Activated naive CD4-positive, alpha-beta T cell treated with anti-CD3 and anti-CD28 coated beads, Interleukin-2, amount 10 ng/mL, durations not matched to agents 7 days and 5 days (primary cell): ENCODE measurements around the gene SREK1IP1.
"Not testable (repeated sequence)": the region's sequence is repeated elsewhere in the genome, so short reads cannot be mapped to it uniquely, and the experiment has no call there.

Source experiments
- CTCF ChIA-PET: fragments of 350-600 bp; sonication (Branson Sonifier 250); formaldehyde crosslinking; loops from one replicate; lab custom pipeline; 2021; ENCODE audit warnings: antibody characterized with exemption; lab: Charles Lee
- DNase-seq: peaks from one replicate; pipeline ENCODE4 v3.0.0-alpha.2; 2020
- H3K27ac Mint-ChIP-seq: one replicate; pipeline ENCODE4 v1.8.0; 2021; ENCODE audit warnings: mild to moderate bottlenecking, moderate library complexity, mixed read lengths
- H3K27me3 Mint-ChIP-seq: one replicate; pipeline ENCODE4 v1.8.0; 2021; ENCODE audit warnings: mild to moderate bottlenecking, mixed read lengths
- H3K36me3 Mint-ChIP-seq: one replicate; pipeline ENCODE4 v1.8.0; 2021; ENCODE audit warnings: mixed read lengths
- H3K4me1 Mint-ChIP-seq: one replicate; pipeline ENCODE4 v1.8.0; 2021; ENCODE audit warnings: mixed read lengths
- H3K4me3 Mint-ChIP-seq: one replicate; pipeline ENCODE4 v1.8.0; 2021; ENCODE audit warnings: mild to moderate bottlenecking, moderate library complexity, mixed read lengths
- H3K9me3 Mint-ChIP-seq: one replicate; pipeline ENCODE4 v1.8.0; 2021; ENCODE audit warnings: mixed read lengths

The SREK1IP1 gene

DNA sequence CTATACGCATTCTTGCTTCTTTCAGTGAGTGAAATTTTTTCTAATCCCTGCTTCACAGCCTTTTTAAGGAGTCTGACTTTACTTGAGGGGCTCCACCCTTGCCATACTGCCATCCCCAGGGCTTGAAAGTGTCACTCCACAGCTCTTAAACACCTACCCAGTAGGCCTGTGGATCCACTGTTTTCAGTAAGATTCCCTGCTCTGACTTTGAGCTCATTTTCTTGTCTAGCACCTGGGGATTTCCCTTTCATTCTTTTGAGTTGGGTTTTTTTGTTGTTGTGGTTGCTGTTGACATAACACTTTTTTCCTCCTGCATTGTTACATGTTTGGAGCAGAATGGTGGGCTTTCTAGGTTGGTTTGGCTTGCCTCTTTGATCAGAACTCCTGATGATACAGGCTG, 23.6 kb downstream of the SREK1IP1 start:
- Mint-ChIP-seq H3K36me3 (peaks cover 7% of the 10 kb centered on the region), H3K4me3 (no peak overlapping the region), H3K4me1 (peaks cover 2% of the 10 kb centered on the region), H3K27me3 (no peaks in the 10 kb centered on the region), H3K27ac (no peak overlapping the region), H3K9me3 (no peaks in the 10 kb centered on the region)
- no peak for DNase-seq
- CTCF ChIA-PET, result no interaction called here

- H3K36me3 Mint-ChIP-seq, result peaks cover 9% of the 10 kb centered on the region
- no peak overlapping the region for H3K4me3 Mint-ChIP-seq
- no peaks in the 10 kb centered on the region for H3K9me3 Mint-ChIP-seq
- H3K27me3 Mint-ChIP-seq, result no peaks in the 10 kb centered on the region
- no peak for DNase-seq
- H3K4me1 Mint-ChIP-seq, result peaks cover 2% of the 10 kb centered on the region
- CTCF ChIA-PET, result no interaction called here
- no peak overlapping the region for H3K27ac Mint-ChIP-seq
Measured at GRCh38 chr5:64742821-64743220, 25.7 kb downstream of the SREK1IP1 start.

GRCh38 chr5:64742411-64742810, 26.1 kb downstream of the SREK1IP1 start:
- no peak for DNase-seq
- Mint-ChIP-seq H3K27ac (no peak overlapping the region), H3K27me3 (no peaks in the 10 kb centered on the region), H3K4me3 (no peak overlapping the region), H3K4me1 (peaks cover 2% of the 10 kb centered on the region), H3K9me3 (no peaks in the 10 kb centered on the region), H3K36me3 (peaks cover 11% of the 10 kb centered on the region)
- CTCF ChIA-PET, result no interaction called here

DNA sequence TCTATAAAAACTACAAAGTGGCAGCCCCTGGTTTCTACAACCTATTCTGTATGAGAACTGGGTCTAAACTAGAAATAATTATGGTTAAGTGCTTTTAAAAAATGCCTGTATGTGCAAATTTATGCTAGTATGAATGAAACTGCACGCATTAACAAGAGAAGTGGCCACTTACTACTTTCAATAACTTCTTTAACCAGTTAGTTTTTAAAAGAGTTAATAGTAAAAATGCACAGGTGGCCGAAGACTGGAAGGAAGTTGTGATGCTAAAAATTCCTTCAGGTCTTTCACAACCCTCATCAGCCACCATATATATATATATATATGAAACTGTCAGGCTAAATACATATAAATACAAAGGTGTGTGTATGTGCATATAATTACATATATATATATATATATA, 41.3 kb downstream of the SREK1IP1 start:
- CTCF ChIA-PET, result no interaction called here
- no peak overlapping the region for H3K27ac Mint-ChIP-seq
- peaks cover 13% of the 10 kb centered on the region for H3K36me3 Mint-ChIP-seq
- H3K27me3 Mint-ChIP-seq, result no peaks in the 10 kb centered on the region
- H3K4me3 Mint-ChIP-seq, result no peak overlapping the region
- H3K4me1 Mint-ChIP-seq, result no peaks in the 10 kb centered on the region
- no peak for DNase-seq
- H3K9me3 Mint-ChIP-seq, result no peaks in the 10 kb centered on the region

GRCh38 chr5:64722588-64722987, 45.9 kb downstream of the SREK1IP1 start:
- Mint-ChIP-seq H3K9me3 (no peaks in the 10 kb centered on the region), H3K4me3 (no peak overlapping the region), H3K27ac (no peak overlapping the region), H3K36me3 (peaks cover 12% of the 10 kb centered on the region), H3K27me3 (no peaks in the 10 kb centered on the region), H3K4me1 (peaks cover 5% of the 10 kb centered on the region)
- CTCF ChIA-PET, result no interaction called here
- DNase-seq, result no peak

DNA sequence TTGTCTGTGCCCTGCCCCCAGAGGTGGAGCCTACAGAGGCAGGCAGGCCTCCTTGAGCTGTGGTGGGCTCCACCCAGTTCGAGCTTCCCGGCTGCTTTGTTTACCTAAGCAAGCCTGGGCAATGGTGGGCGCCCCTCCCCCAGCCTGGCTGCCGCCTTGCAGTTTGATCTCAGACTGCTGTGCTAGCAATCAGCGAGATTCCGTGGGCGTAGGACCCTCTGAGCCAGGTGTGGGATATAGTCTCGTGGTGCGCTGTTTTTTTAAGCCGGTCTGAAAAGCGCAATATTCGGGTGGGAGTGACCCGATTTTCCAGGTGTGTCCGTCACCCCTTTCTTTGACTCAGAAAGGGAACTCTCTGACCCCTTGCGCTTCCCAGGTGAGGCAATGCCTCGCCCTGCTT, 54.0 kb downstream of the SREK1IP1 start:
- CTCF ChIA-PET, DNase-seq, H3K9me3 Mint-ChIP-seq, H3K36me3 Mint-ChIP-seq, H3K27ac Mint-ChIP-seq, H3K4me3 Mint-ChIP-seq, H3K27me3 Mint-ChIP-seq, H3K4me1 Mint-ChIP-seq: not testable (repeated sequence)

GRCh38 chr5:64707191-64707590, 61.3 kb downstream of the SREK1IP1 start:
- H3K4me1 Mint-ChIP-seq, result no peaks in the 10 kb centered on the region
- no peaks in the 10 kb centered on the region for H3K27me3 Mint-ChIP-seq
- no peak overlapping the region for H3K4me3 Mint-ChIP-seq
- no peak overlapping the region for H3K27ac Mint-ChIP-seq
- DNase-seq, result no peak
- CTCF ChIA-PET, result no interaction called here
- H3K9me3 Mint-ChIP-seq, result no peaks in the 10 kb centered on the region
- no peaks in the 10 kb centered on the region for H3K36me3 Mint-ChIP-seq

DNA sequence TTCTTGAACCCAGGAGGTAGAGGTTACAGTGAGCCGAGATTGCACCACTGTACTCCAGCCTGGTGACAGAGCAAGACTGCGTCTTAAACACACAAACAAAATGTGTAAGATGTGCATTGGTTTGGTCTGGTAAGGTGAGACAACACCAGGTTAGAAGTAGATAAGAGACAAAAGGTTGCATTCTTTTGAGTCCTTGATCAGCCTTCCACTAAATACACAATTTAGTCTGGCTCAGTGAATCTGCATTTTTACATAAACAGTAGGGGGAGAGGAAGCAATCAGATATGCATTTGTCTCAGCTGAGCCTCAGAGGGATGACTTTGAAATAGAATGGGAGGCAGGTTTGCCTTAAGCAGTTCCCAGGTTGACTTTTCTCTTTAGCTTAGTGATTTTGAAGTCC, 62.4 kb downstream of the SREK1IP1 start:
- not testable (repeated sequence) for H3K4me3 Mint-ChIP-seq, H3K27ac Mint-ChIP-seq, H3K36me3 Mint-ChIP-seq, DNase-seq, H3K4me1 Mint-ChIP-seq, H3K9me3 Mint-ChIP-seq, H3K27me3 Mint-ChIP-seq
- CTCF ChIA-PET, result interaction anchor here (0.6 kb wide), 1 partner anchor 192 kb away, joined by 3 read pairs; no protein-coding TSS in a partner anchor

- Mint-ChIP-seq H3K36me3 (no peaks in the 10 kb centered on the region), H3K27ac (no peak overlapping the region), H3K9me3 (peaks cover 5% of the 10 kb centered on the region), H3K4me3 (no peak overlapping the region), H3K27me3 (no peaks in the 10 kb centered on the region), H3K4me1 (no peaks in the 10 kb centered on the region)
- CTCF ChIA-PET, result no interaction called here
- no peak for DNase-seq
Measured at GRCh38 chr5:64700765-64701164, 67.7 kb downstream of the SREK1IP1 start.

DNA sequence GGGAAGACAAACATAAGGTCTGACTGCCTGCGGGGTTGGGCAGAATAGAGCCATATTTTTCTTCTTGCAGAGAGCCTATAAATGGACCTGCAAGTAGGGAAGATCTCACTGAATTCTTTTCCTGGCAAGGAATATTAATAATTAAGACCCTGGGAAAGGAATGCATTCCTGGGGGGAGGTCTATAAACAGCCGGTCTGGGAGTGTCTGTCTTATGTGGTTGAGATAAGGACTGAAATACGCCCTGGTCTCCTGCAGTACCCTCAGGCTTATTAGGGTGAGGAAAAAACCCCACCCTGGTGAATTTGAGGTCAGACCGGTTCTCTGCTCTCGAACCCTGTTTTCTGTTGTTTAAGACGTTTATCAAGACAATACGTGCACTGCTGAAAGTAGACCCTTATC, 72.1 kb downstream of the SREK1IP1 start:
- H3K36me3 Mint-ChIP-seq, DNase-seq, H3K27ac Mint-ChIP-seq, H3K4me1 Mint-ChIP-seq, CTCF ChIA-PET, H3K4me3 Mint-ChIP-seq, H3K9me3 Mint-ChIP-seq: not testable (repeated sequence)
- peaks cover 20% of the 10 kb centered on the region for H3K27me3 Mint-ChIP-seq

- no peak for DNase-seq
- H3K36me3 Mint-ChIP-seq, result no peaks in the 10 kb centered on the region
- no peak overlapping the region for H3K27ac Mint-ChIP-seq
- peaks cover 48% of the 10 kb centered on the region for H3K27me3 Mint-ChIP-seq
- peaks cover 5% of the 10 kb centered on the region for H3K9me3 Mint-ChIP-seq
- H3K4me3 Mint-ChIP-seq, result no peak overlapping the region
- H3K4me1 Mint-ChIP-seq, result peaks cover 4% of the 10 kb centered on the region
- CTCF ChIA-PET, result no interaction called here
Measured at GRCh38 chr5:64693636-64694035, 74.9 kb downstream of the SREK1IP1 start.

DNA sequence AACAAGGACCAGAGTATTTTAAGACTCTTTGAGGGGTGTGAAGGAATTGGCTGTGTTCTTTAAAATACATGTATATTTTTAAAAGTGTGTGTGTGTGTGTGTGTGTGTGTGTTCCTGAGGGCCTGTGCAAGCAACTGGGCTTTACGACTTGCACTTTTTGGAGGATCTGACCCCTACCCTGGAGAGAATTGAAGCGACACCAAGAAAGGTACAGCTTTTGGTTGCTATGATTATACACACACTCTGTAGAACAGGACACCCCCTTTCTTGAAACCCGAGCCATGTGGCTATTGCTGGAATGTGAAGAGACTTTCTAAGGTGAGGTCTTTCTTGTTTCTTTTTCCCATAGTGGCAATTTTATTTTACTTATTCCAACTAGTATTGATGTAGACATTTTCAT, 77.2 kb downstream of the SREK1IP1 start:
- Mint-ChIP-seq H3K27me3 (peaks cover 51% of the 10 kb centered on the region), H3K4me1 (peaks cover 4% of the 10 kb centered on the region), H3K4me3 (no peak overlapping the region), H3K36me3 (no peaks in the 10 kb centered on the region), H3K9me3 (no peaks in the 10 kb centered on the region), H3K27ac (no peak overlapping the region)
- CTCF ChIA-PET, result no interaction called here
- no peak for DNase-seq

DNA sequence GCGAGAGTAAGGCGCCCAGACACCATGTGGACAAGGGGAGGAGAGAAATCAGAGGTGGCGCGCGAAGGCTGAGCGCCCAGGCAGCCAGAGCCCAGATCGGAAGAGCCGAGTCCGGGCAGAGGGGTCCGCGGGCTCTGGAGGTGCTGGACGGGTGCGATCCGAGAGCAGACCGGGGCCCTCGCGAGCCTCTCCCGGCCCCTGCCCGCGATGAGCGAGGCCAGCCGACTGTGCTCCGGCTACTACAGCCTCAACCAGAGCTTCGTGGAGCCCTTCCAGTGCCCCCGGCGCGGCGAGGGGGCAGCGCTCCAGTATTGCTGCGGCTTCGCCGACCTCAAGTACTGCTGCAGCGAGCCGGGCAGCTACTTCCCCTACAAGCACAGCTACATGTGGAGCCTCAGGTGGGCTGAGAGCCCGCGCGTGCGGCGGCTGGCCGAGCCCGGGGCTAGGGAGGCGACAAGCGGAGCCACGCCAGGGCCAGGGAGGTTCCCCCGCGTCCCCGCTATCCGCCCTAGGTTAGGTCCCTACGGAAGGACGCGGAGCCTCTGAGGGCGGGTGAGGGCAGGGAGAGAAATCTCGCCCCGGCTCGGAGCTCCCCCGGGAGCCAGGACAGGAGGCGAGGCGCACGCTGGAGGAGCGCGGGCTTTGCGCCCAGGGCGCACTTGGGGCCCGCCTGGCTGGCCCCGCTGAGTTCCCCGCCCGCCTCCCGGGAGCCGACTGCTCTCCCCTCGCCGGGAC, 77.9 kb downstream of the SREK1IP1 start, which contains the start of gene SHISAL2B:
Gene SHISAL2B, plus strand, starts transcription at position 87 of the 735 bp plus-strand sequence. Its CDS starts 121 bp downstream, at position 208.
- Mint-ChIP-seq H3K27ac (no peak within 1 kb of the TSS), H3K36me3 (no peaks in the 10 kb centered on the region), H3K9me3 (no peaks in the 10 kb centered on the region), H3K4me3 (no peak within 1 kb of the TSS), H3K27me3 (peaks cover 51% of the 10 kb centered on the region), H3K4me1 (peaks cover 4% of the 10 kb centered on the region)
- peak; percentile 21 for DNase-seq
- CTCF ChIA-PET, result interaction anchor here (0.5 kb wide), 1 partner anchor 38 kb away, joined by 3 read pairs; no protein-coding TSS in a partner anchor

DNA sequence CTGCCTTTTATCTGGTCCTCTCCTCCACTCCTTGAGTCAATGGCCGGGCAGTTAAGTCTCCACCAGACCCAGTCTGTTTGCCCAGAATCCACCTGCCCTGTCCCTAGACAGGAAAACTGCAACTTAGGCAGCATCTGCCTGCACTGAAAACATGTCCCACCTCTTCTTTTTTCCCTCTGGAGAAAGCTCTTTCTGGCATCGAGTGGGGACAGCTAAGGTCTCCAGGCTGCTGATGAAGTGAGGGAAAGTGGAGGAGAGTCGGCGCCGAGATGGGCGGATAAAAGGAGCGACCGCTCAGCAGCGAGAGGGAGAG, 78.4 kb downstream of the SREK1IP1 start:
- Mint-ChIP-seq H3K27ac (no peak overlapping the region), H3K4me1 (peaks cover 4% of the 10 kb centered on the region), H3K36me3 (no peaks in the 10 kb centered on the region), H3K27me3 (peaks cover 51% of the 10 kb centered on the region), H3K4me3 (no peak overlapping the region), H3K9me3 (no peaks in the 10 kb centered on the region)
- CTCF ChIA-PET, result interaction anchor here (0.6 kb wide), 1 partner anchor 58 kb away, joined by 3 read pairs; no protein-coding TSS in a partner anchor
- DNase-seq, result no peak

DNA sequence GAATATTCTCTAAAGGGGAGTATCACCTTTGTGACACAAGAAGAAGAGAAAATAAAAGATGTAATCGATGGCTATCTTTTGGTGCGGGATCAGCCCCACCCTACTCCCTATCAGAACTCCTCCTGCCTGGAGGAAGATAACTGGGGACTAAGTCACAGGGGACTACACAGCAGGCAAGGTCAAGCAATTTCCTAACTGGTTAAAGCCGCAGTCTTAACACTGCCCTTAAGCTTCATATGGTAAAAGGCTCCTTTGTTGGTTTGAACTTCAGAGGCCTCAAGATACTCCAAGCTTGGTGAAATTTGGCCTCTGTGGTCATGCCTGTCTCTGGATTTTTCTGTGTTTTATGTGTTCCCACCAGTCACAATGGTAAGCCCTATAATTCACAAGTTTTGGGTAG, 79.5 kb downstream of the SREK1IP1 start:
- Mint-ChIP-seq H3K27me3 (peaks cover 51% of the 10 kb centered on the region), H3K27ac (no peak overlapping the region), H3K36me3 (no peaks in the 10 kb centered on the region), H3K4me1 (peaks cover 4% of the 10 kb centered on the region), H3K4me3 (no peak overlapping the region), H3K9me3 (no peaks in the 10 kb centered on the region)
- CTCF ChIA-PET, result no interaction called here
- DNase-seq, result no peak
